ENCODE results near the gene WWOX.

The WWOX gene

GRCh38 chr16:78972006-78972405 is 872.6 kb downstream of the WWOX start:
- Histone ChIP-seq H3K4me1 (ENCODE audit: control insufficient read depth, insufficient read depth, low read length, poor library complexity, severe bottlenecking) (no peaks in the 10 kb centered on the region), H3K9me3 (ENCODE audit: control insufficient read depth, low read length) (no peaks in the 10 kb centered on the region), H3K36me3 (ENCODE audit: control insufficient read depth, insufficient read depth, low read length) (no peaks in the 10 kb centered on the region), H3K27ac (ENCODE audit: insufficient read depth, low read length, poor library complexity, severe bottlenecking) (no peak overlapping the region), H3K27me3 (replicated peaks; ENCODE audit: control insufficient read depth, insufficient read depth, low read length, poor library complexity, severe bottlenecking) (no peaks in the 10 kb centered on the region), H3K4me3 (ENCODE audit: insufficient read depth, low read depth, low read length, poor library complexity, severe bottlenecking) (no peak overlapping the region)
- DNase-seq, result no peak

GRCh38 chr16:78972986-78973385 is 873.5 kb downstream of the WWOX start:
- DNase-seq, result no peak
- no peaks in the 10 kb centered on the region for H3K36me3 ChIP-seq (ENCODE audit: control insufficient read depth, insufficient read depth, low read length)

GRCh38 chr16:78976212-78976611 is 876.8 kb downstream of the WWOX start:
- DNase-seq, result no peak
- no peaks in the 10 kb centered on the region for H3K36me3 ChIP-seq (ENCODE audit: control insufficient read depth, insufficient read depth, low read length)
- H3K9me3 ChIP-seq (ENCODE audit: control insufficient read depth, low read length), result no peaks in the 10 kb centered on the region
- no peak overlapping the region for H3K27ac ChIP-seq (ENCODE audit: insufficient read depth, low read length, poor library complexity, severe bottlenecking)
- no peaks in the 10 kb centered on the region for H3K4me1 ChIP-seq (ENCODE audit: control insufficient read depth, insufficient read depth, low read length, poor library complexity, severe bottlenecking)
- no peaks in the 10 kb centered on the region for H3K27me3 ChIP-seq (replicated peaks; ENCODE audit: control insufficient read depth, insufficient read depth, low read length, poor library complexity, severe bottlenecking)
- no peak overlapping the region for H3K4me3 ChIP-seq (ENCODE audit: insufficient read depth, low read depth, low read length, poor library complexity, severe bottlenecking)

More at GRCh38 chr16:78972986-78973385, 873.5 kb downstream of the WWOX start:
- Histone ChIP-seq H3K27ac (ENCODE audit: insufficient read depth, low read length, poor library complexity, severe bottlenecking) (no peak overlapping the region), H3K27me3 (replicated peaks; ENCODE audit: control insufficient read depth, insufficient read depth, low read length, poor library complexity, severe bottlenecking) (no peaks in the 10 kb centered on the region), H3K4me3 (ENCODE audit: insufficient read depth, low read depth, low read length, poor library complexity, severe bottlenecking) (no peak overlapping the region), H3K9me3 (ENCODE audit: control insufficient read depth, low read length) (no peaks in the 10 kb centered on the region), H3K4me1 (ENCODE audit: control insufficient read depth, insufficient read depth, low read length, poor library complexity, severe bottlenecking) (no peaks in the 10 kb centered on the region)

- no peak for DNase-seq
- H3K4me1 ChIP-seq (ENCODE audit: control insufficient read depth, insufficient read depth, low read length, poor library complexity, severe bottlenecking), result no peaks in the 10 kb centered on the region
- H3K36me3 ChIP-seq (ENCODE audit: control insufficient read depth, insufficient read depth, low read length), result no peaks in the 10 kb centered on the region
- H3K9me3 ChIP-seq (ENCODE audit: control insufficient read depth, low read length), result no peaks in the 10 kb centered on the region
- no peak overlapping the region for H3K27ac ChIP-seq (ENCODE audit: insufficient read depth, low read length, poor library complexity, severe bottlenecking)
- H3K27me3 ChIP-seq (replicated peaks; ENCODE audit: control insufficient read depth, insufficient read depth, low read length, poor library complexity, severe bottlenecking), result no peaks in the 10 kb centered on the region
- no peak overlapping the region for H3K4me3 ChIP-seq (ENCODE audit: insufficient read depth, low read depth, low read length, poor library complexity, severe bottlenecking)
Observed at GRCh38 chr16:78980825-78981224, 881.4 kb downstream of the WWOX start.

GRCh38 chr16:78982096-78982744 is 882.8 kb downstream of the WWOX start:
- Histone ChIP-seq H3K27ac (ENCODE audit: insufficient read depth, low read length, poor library complexity, severe bottlenecking) (no peak overlapping the region), H3K27me3 (replicated peaks; ENCODE audit: control insufficient read depth, insufficient read depth, low read length, poor library complexity, severe bottlenecking) (no peaks in the 10 kb centered on the region), H3K9me3 (ENCODE audit: control insufficient read depth, low read length) (no peaks in the 10 kb centered on the region), H3K4me1 (ENCODE audit: control insufficient read depth, insufficient read depth, low read length, poor library complexity, severe bottlenecking) (no peaks in the 10 kb centered on the region), H3K36me3 (ENCODE audit: control insufficient read depth, insufficient read depth, low read length) (no peaks in the 10 kb centered on the region), H3K4me3 (ENCODE audit: insufficient read depth, low read depth, low read length, poor library complexity, severe bottlenecking) (no peak overlapping the region)
- DNase-seq, result no peak

- Histone ChIP-seq H3K4me1 (ENCODE audit: control insufficient read depth, insufficient read depth, low read length, poor library complexity, severe bottlenecking) (no peaks in the 10 kb centered on the region), H3K36me3 (ENCODE audit: control insufficient read depth, insufficient read depth, low read length) (no peaks in the 10 kb centered on the region), H3K9me3 (ENCODE audit: control insufficient read depth, low read length) (no peaks in the 10 kb centered on the region), H3K4me3 (ENCODE audit: insufficient read depth, low read depth, low read length, poor library complexity, severe bottlenecking) (no peak overlapping the region), H3K27ac (ENCODE audit: insufficient read depth, low read length, poor library complexity, severe bottlenecking) (no peak overlapping the region), H3K27me3 (replicated peaks; ENCODE audit: control insufficient read depth, insufficient read depth, low read length, poor library complexity, severe bottlenecking) (no peaks in the 10 kb centered on the region)
- DNase-seq, result no peak
Observed at GRCh38 chr16:78984324-78984723, 884.9 kb downstream of the WWOX start.

GRCh38 chr16:78984887-78985464 is 885.5 kb downstream of the WWOX start:
- no peaks in the 10 kb centered on the region for H3K4me1 ChIP-seq (ENCODE audit: control insufficient read depth, insufficient read depth, low read length, poor library complexity, severe bottlenecking)
- no peaks in the 10 kb centered on the region for H3K36me3 ChIP-seq (ENCODE audit: control insufficient read depth, insufficient read depth, low read length)
- no peaks in the 10 kb centered on the region for H3K9me3 ChIP-seq (ENCODE audit: control insufficient read depth, low read length)
- H3K4me3 ChIP-seq (ENCODE audit: insufficient read depth, low read depth, low read length, poor library complexity, severe bottlenecking), result no peak overlapping the region
- no peak for DNase-seq
- no peaks in the 10 kb centered on the region for H3K27me3 ChIP-seq (replicated peaks; ENCODE audit: control insufficient read depth, insufficient read depth, low read length, poor library complexity, severe bottlenecking)
- H3K27ac ChIP-seq (ENCODE audit: insufficient read depth, low read length, poor library complexity, severe bottlenecking), result no peak overlapping the region

- no peaks in the 10 kb centered on the region for H3K9me3 ChIP-seq (ENCODE audit: control insufficient read depth, low read length)
- H3K27me3 ChIP-seq (replicated peaks; ENCODE audit: control insufficient read depth, insufficient read depth, low read length, poor library complexity, severe bottlenecking), result no peaks in the 10 kb centered on the region
- H3K36me3 ChIP-seq (ENCODE audit: control insufficient read depth, insufficient read depth, low read length), result no peaks in the 10 kb centered on the region
- H3K4me1 ChIP-seq (ENCODE audit: control insufficient read depth, insufficient read depth, low read length, poor library complexity, severe bottlenecking), result no peaks in the 10 kb centered on the region
- H3K4me3 ChIP-seq (ENCODE audit: insufficient read depth, low read depth, low read length, poor library complexity, severe bottlenecking), result no peak overlapping the region
- DNase-seq, result no peak
- H3K27ac ChIP-seq (ENCODE audit: insufficient read depth, low read length, poor library complexity, severe bottlenecking), result no peak overlapping the region
Observed at GRCh38 chr16:78985716-78986605, 886.5 kb downstream of the WWOX start.

GRCh38 chr16:78987666-78988065 is 888.2 kb downstream of the WWOX start:
- Histone ChIP-seq H3K4me3 (ENCODE audit: insufficient read depth, low read depth, low read length, poor library complexity, severe bottlenecking) (no peak overlapping the region), H3K4me1 (ENCODE audit: control insufficient read depth, insufficient read depth, low read length, poor library complexity, severe bottlenecking) (no peaks in the 10 kb centered on the region), H3K27me3 (replicated peaks; ENCODE audit: control insufficient read depth, insufficient read depth, low read length, poor library complexity, severe bottlenecking) (no peaks in the 10 kb centered on the region), H3K9me3 (ENCODE audit: control insufficient read depth, low read length) (no peaks in the 10 kb centered on the region), H3K36me3 (ENCODE audit: control insufficient read depth, insufficient read depth, low read length) (no peaks in the 10 kb centered on the region), H3K27ac (ENCODE audit: insufficient read depth, low read length, poor library complexity, severe bottlenecking) (no peak overlapping the region)
- DNase-seq, result no peak
